Stimulated activated CD8-positive, alpha-beta memory T cell treated with anti-CD3 and anti-CD28 coated beads, Interleukin-12 subunit alpha, Interleukin-12 subunit beta, amount 100 ng/mL, for 4 hours (primary cell): ENCODE results near the gene MYH9.

Experiments used
- DNase-seq: peaks from one replicate; pipeline ENCODE4 v3.0.0-alpha.2; 2020; ENCODE audit warnings: low read depth

Gene MYH9

GRCh38 chr22:36367479-36367878 lies 20.3 kb downstream of the MYH9 start:
- no peak for DNase-seq

GRCh38 chr22:36367066-36367465 lies 20.7 kb downstream of the MYH9 start:
- no peak for DNase-seq

- no peak for DNase-seq
Observed at GRCh38 chr22:36366291-36366708, 21.5 kb downstream of the MYH9 start.

GRCh38 chr22:36365020-36365411 lies 22.8 kb downstream of the MYH9 start:
- peak; percentile 77 for DNase-seq

GRCh38 chr22:36364255-36365019 lies 23.3 kb downstream of the MYH9 start:
- DNase-seq = no peak

GRCh38 chr22:36363349-36363981 lies 24.3 kb downstream of the MYH9 start:
- no peak for DNase-seq

- DNase-seq = no peak
Observed at GRCh38 chr22:36362932-36363331, 24.8 kb downstream of the MYH9 start.

- DNase-seq = no peak
Observed at GRCh38 chr22:36362075-36362474, 25.7 kb downstream of the MYH9 start.

GRCh38 chr22:36360871-36361383 lies 26.8 kb downstream of the MYH9 start:
- no peak for DNase-seq

GRCh38 chr22:36360011-36360410 lies 27.8 kb downstream of the MYH9 start:
- no peak for DNase-seq

GRCh38 chr22:36359470-36359996 lies 28.2 kb downstream of the MYH9 start:
- no peak for DNase-seq

GRCh38 chr22:36358533-36359469 lies 29.0 kb downstream of the MYH9 start:
- DNase-seq = no peak

GRCh38 chr22:36356708-36357624 lies 30.8 kb downstream of the MYH9 start:
- DNase-seq = no peak

GRCh38 chr22:36355894-36356293 lies 31.9 kb downstream of the MYH9 start:
- DNase-seq = no peak

GRCh38 chr22:36355362-36355761 lies 32.4 kb downstream of the MYH9 start:
- no peak for DNase-seq

GRCh38 chr22:36352803-36353507 lies 34.8 kb downstream of the MYH9 start:
- no peak for DNase-seq

- no peak for DNase-seq
Observed at GRCh38 chr22:36351921-36352802, 35.6 kb downstream of the MYH9 start.

GRCh38 chr22:36350751-36351594 lies 36.8 kb downstream of the MYH9 start:
- DNase-seq = no peak
